SK-N-SH (cell line): ENCODE results near the gene C3. TPM values are rescaled to one million over a fixed set of nuclear protein-coding genes. Genes with fewer than 3 reads are reported as not detected.

Source experiments
- CTCF ChIA-PET: fragments of 300-600, 350-600 bp; formaldehyde crosslinking; extraction: SDS; loops from one replicate; lab custom pipeline; 2021; lab: Yijun Ruan, JAX
- POLR2A ChIA-PET: fragments of 350-600 bp; sonication (Branson Sonifier 250); formaldehyde crosslinking; extraction: SDS; loops from one replicate; lab custom pipeline; 2020; ENCODE audit warnings: antibody characterized with exemption, inconsistent platforms; lab: Yijun Ruan, JAX
- DNase-seq: peaks from one replicate; pipeline ENCODE4 v3.0.0; 2012
- H2AFZ ChIP-seq: fragments of 200-600 bp; sonication (generic); 2 replicates; pipeline ENCODE4 v1.8.1; 2016; ENCODE audit warnings: antibody characterized with exemption, mild to moderate bottlenecking, low read depth
- H3F3A ChIP-seq: fragments of 200-600 bp; sonication (generic); replicated peaks from 2 replicates; pipeline ENCODE3; 2016; ENCODE audit warnings: antibody characterized with exemption, mild to moderate bottlenecking; ENCODE audit not compliant: insufficient read depth
- H3K27ac ChIP-seq, 2 experiments: fragments of 200-500 bp in 1 of 2; fragments of 200-600 bp in 1 of 2; sonication (Bioruptor generic) in 1 of 2; sonication (generic), shearing (Covaris generic) in 1 of 2; 2 replicates each; pipeline versions ENCODE4 v1.5.1 to v1.6.1; 2014 to 2016; ENCODE audit warnings: low read depth in 2 of 2, inconsistent platforms in 1 of 2, low read length in 1 of 2, mild to moderate bottlenecking in 1 of 2, mixed read lengths in 1 of 2
- H3K27me3 ChIP-seq: fragments of 200-600 bp; sonication (generic), shearing (Covaris generic); 2 replicates; pipeline ENCODE4 v1.6.1; 2016; ENCODE audit warnings: mixed run types; ENCODE audit not compliant: insufficient read depth
- H3K36me3 ChIP-seq, 2 experiments: fragments of 200-500 bp in 1 of 2; fragments of 200-600 bp in 1 of 2; sonication (Bioruptor generic) in 1 of 2; sonication (generic) in 1 of 2; replicated peaks in 1 of 2; 2 replicates each; pipeline versions ENCODE3 to v1.5.1; 2014 to 2016; ENCODE audit warnings: low read length in 1 of 2, mild to moderate bottlenecking in 1 of 2; ENCODE audit not compliant: insufficient read depth in 2 of 2, control insufficient read depth in 1 of 2
- H3K4me1 ChIP-seq, 2 experiments: fragments of 200-500 bp in 1 of 2; fragments of 200-600 bp in 1 of 2; sonication (Bioruptor generic) in 1 of 2; sonication (generic), shearing (Covaris generic) in 1 of 2; 2 replicates each; pipeline versions ENCODE4 v1.5.1 to v1.6.1; 2014 to 2016; ENCODE audit warnings: low read depth in 1 of 2, low read length in 1 of 2, mixed run types in 1 of 2; ENCODE audit not compliant: insufficient read depth in 2 of 2, control insufficient read depth in 1 of 2
- H3K4me2 ChIP-seq: fragments of 200-600 bp; sonication (generic), shearing (Covaris generic); 2 replicates; pipeline ENCODE4 v1.6.1; 2017; ENCODE audit warnings: mixed run types
- H3K4me3 ChIP-seq, 2 experiments: fragments of 200-500 bp in 1 of 2; fragments of 200-600 bp in 1 of 2; sonication (Bioruptor generic) in 1 of 2; sonication (generic), shearing (Covaris generic) in 1 of 2; 2 replicates each; pipeline versions ENCODE4 v1.5.1 to v1.8.1; 2014 to 2016; ENCODE audit warnings: low read depth in 2 of 2, inconsistent platforms in 1 of 2, low read length in 1 of 2, mild to moderate bottlenecking in 1 of 2, mixed read lengths in 1 of 2, moderate library complexity in 1 of 2
- H3K79me2 ChIP-seq: fragments of 200-600 bp; sonication (generic); 2 replicates; pipeline ENCODE4 v1.8.1; 2017; ENCODE audit warnings: mild to moderate bottlenecking; ENCODE audit not compliant: insufficient read depth
- H3K9ac ChIP-seq: fragments of 200-600 bp; sonication (generic); 2 replicates; pipeline ENCODE4 v1.6.1; 2017; ENCODE audit warnings: mixed run types
- H3K9me2 ChIP-seq: fragments of 200-600 bp; sonication (generic); 2 replicates; pipeline ENCODE4 v1.6.1; 2017; ENCODE audit warnings: mixed run types
- H3K9me3 ChIP-seq: fragments of 200-600 bp; sonication (generic); 2 replicates; pipeline ENCODE4 v1.6.1; 2017; ENCODE audit warnings: mixed run types, mild to moderate bottlenecking, moderate library complexity
- H4K20me1 ChIP-seq: fragments of 200-600 bp; sonication (generic); 2 replicates; pipeline ENCODE4 v1.6.1; 2017; ENCODE audit warnings: mild to moderate bottlenecking, mixed run types; ENCODE audit not compliant: insufficient read depth
- CTCF ChIP-seq: fragments of 200-600 bp; sonication (generic); IDR thresholded peaks from 2 replicates; pipeline ENCODE4 v1.6.1; 2017; ENCODE audit warnings: antibody characterized with exemption, mild to moderate bottlenecking, moderate library complexity
- FOSL2 ChIP-seq: IDR thresholded peaks from 2 replicates; pipeline ENCODE4 v1.4.0; 2012; ENCODE audit warnings: low read depth, mild to moderate bottlenecking, moderate library complexity, borderline replicate concordance
- FOXM1 ChIP-seq: IDR thresholded peaks from 2 replicates; pipeline ENCODE4 v1.4.0; 2012; ENCODE audit warnings: low read depth, mild to moderate bottlenecking
- GABPA ChIP-seq: IDR thresholded peaks from 2 replicates; pipeline ENCODE4 v1.4.0; 2012; ENCODE audit warnings: low read depth, mild to moderate bottlenecking
- IRF3 ChIP-seq: fragments of 150-350 bp; IDR thresholded peaks from 2 replicates; pipeline ENCODE4 v1.6.1; 2016; ENCODE audit warnings: mild to moderate bottlenecking, low read depth, low read length
- JUND ChIP-seq: IDR thresholded peaks from 2 replicates; pipeline ENCODE4 v1.4.0; 2012
- MAX ChIP-seq: IDR thresholded peaks from 2 replicates; pipeline ENCODE4 v1.4.0; 2012; ENCODE audit warnings: low read depth
- MEF2A ChIP-seq: IDR thresholded peaks from 2 replicates; pipeline ENCODE4 v1.4.0; 2012; ENCODE audit warnings: low read depth, borderline replicate concordance
- NFIC ChIP-seq: IDR thresholded peaks from 2 replicates; pipeline ENCODE4 v1.4.0; 2012; ENCODE audit warnings: borderline replicate concordance
- NRF1 ChIP-seq: IDR thresholded peaks from 2 replicates; pipeline ENCODE4 v1.6.1; 2012; ENCODE audit warnings: low read depth, mild to moderate bottlenecking, low read length
- PBX3 ChIP-seq: IDR thresholded peaks from 2 replicates; pipeline ENCODE4; 2012
- REST ChIP-seq: IDR thresholded peaks from 2 replicates; pipeline ENCODE4 v1.6.1; 2012; ENCODE audit warnings: mild to moderate bottlenecking, low read depth, low read length, moderate library complexity
- RXRA ChIP-seq: IDR thresholded peaks from 2 replicates; pipeline ENCODE4 v1.4.0; 2012; ENCODE audit warnings: low read depth, mild to moderate bottlenecking, borderline replicate concordance
- SMC3 ChIP-seq: IDR thresholded peaks from 2 replicates; pipeline ENCODE4 v1.6.1; 2012; ENCODE audit warnings: low read depth, low read length, improper control_type of control experiment
- TEAD4 ChIP-seq: IDR thresholded peaks from 2 replicates; pipeline ENCODE4 v1.4.0; 2012; ENCODE audit warnings: mild to moderate bottlenecking, borderline replicate concordance; ENCODE audit not compliant: insufficient read depth
- WGBS: methylation state at CpG from one replicate; pipeline ENCODE4 v1.1.6; 2017; ENCODE audit warnings: low lambda C conversion rate; 5-methylcytosine and 5-hydroxymethylcytosine counted together
- polyA plus RNA-seq, 3 experiments: library from polyadenylated mRNA; depleted of rRNA; stranded (reverse); fragments of >200 nt; gene quantifications; 2 replicates each; pipeline ENCODE4 v1.2.3, GENCODE V29; 2012

Gene C3
- polyA plus RNA-seq, 1 of the 3 experiments (the other 2 are of a cell fraction) = 0.67 TPM

GRCh38 chr19:6751189-6751588 is 30.7 kb upstream of the C3 start:
- POLR2A ChIA-PET = no interaction called here
- no peak for DNase-seq
- H3K9ac ChIP-seq = no peak overlapping the region
- H3K79me2 ChIP-seq = peaks cover 4% of the 10 kb centered on the region; the same call in 1 of the 2 replicates
- H3F3A ChIP-seq = no peaks in the 10 kb centered on the region
- no peaks in the 10 kb centered on the region; a peak in 1 of 4 replicates for H3K4me1 ChIP-seq
- H4K20me1 ChIP-seq = no peaks in the 10 kb centered on the region
- peaks cover 23 to 40% of the 10 kb centered on the region in 2 experiments for H3K36me3 ChIP-seq
- TF ChIP-seq MEF2A (no peak), GABPA (no peak), FOSL2 (no peak), NFIC (no peak), PBX3 (no peak), JUND (no peak), CTCF (no peak), SMC3 (no peak), NRF1 (no peak), FOXM1 (no peak), RXRA (no peak), REST (no peak)
- TF ChIP-seq, all 33 proteins: peak for 0
- H3K4me2 ChIP-seq = no peak overlapping the region
- H3K27me3 ChIP-seq = no peaks in the 10 kb centered on the region
- WGBS = 95% methylated on average over 16 of the region's 16 CpGs
- no peak overlapping the region for H3K4me3 ChIP-seq
- no peaks in the 10 kb centered on the region for H3K9me3 ChIP-seq
- no peak overlapping the region for H2AFZ ChIP-seq
- H3K27ac ChIP-seq = no peak overlapping the region
- no peaks in the 10 kb centered on the region for H3K9me2 ChIP-seq
- CTCF ChIA-PET = no interaction called here

GRCh38 chr19:6750062-6750461 is 29.6 kb upstream of the C3 start:
- Histone ChIP-seq H3K9me2 (no peaks in the 10 kb centered on the region), H3K79me2 (peaks cover 6% of the 10 kb centered on the region; the same call in 1 of the 2 replicates), H3K4me3 (no peak overlapping the region), H3K36me3 (peaks cover 24 to 42% of the 10 kb centered on the region in 2 experiments), H3K4me2 (no peak overlapping the region), H3K9me3 (no peaks in the 10 kb centered on the region), H3K9ac (no peak overlapping the region), H2AFZ (no peak overlapping the region), H3K27ac (no peak overlapping the region), H3F3A (no peaks in the 10 kb centered on the region), H3K4me1 (peaks cover 0 to 5% of the 10 kb centered on the region in 2 experiments; a peak in 2 of 4 replicates), H4K20me1 (no peaks in the 10 kb centered on the region), H3K27me3 (no peaks in the 10 kb centered on the region)
- 92% methylated on average over 14 of the region's 20 CpGs for WGBS
- DNase-seq = no peak
- ChIA-PET POLR2A (no interaction called here), CTCF (interaction anchor here (1.1 kb wide), 1 partner anchor 11 kb away, joined by 3 read pairs; no protein-coding TSS in a partner anchor)
- TF ChIP-seq MAX (no peak), TEAD4 (no peak), FOXM1 (no peak), IRF3 (no peak), REST (no peak)
